WTC11 (cell line): Measurements from ENCODE around the gene MYL7.

Source experiments
- CTCF ChIP-seq: fragments of 200-600 bp; IDR thresholded peaks from 2 replicates; pipeline ENCODE4 v1.8.0; 2022; ENCODE audit warnings: antibody characterized with exemption
- GABPB1 ChIP-seq: sonication (generic); formaldehyde crosslinking; IDR thresholded peaks from 2 replicates; pipeline ENCODE4 v1.8.1; 2023; ENCODE audit warnings: mild to moderate bottlenecking, missing genetic modification reagents
- JUN ChIP-seq: sonication (generic); formaldehyde crosslinking; IDR thresholded peaks from 2 replicates; pipeline ENCODE4 v1.8.0; 2023; ENCODE audit warnings: mild to moderate bottlenecking, missing genetic modification reagents
- NFE2L1 ChIP-seq: sonication (generic); formaldehyde crosslinking; IDR thresholded peaks from 2 replicates; pipeline ENCODE4 v1.8.1; 2023; ENCODE audit warnings: missing genetic modification reagents
- ZBTB21 ChIP-seq: sonication (generic); formaldehyde crosslinking; IDR thresholded peaks from 2 replicates; pipeline ENCODE4 v1.8.1; 2023; ENCODE audit warnings: mild to moderate bottlenecking, missing genetic modification reagents, borderline replicate concordance
- TF ChIP-seq, protein P1 (sequence below): sonication (generic); formaldehyde crosslinking; IDR thresholded peaks from 2 replicates; pipeline ENCODE4 v1.8.1; 2023; ENCODE audit warnings: mild to moderate bottlenecking, missing genetic modification reagents

GRCh38 chr7:44128721-44129582 is 12.2 kb downstream of the MYL7 start:
- TF ChIP-seq GABPB1 (CRISPR knock-in tag) (no peak), CTCF (no peak), JUN (no peak), ZBTB21 (CRISPR knock-in tag) (no peak), NFE2L1 (CRISPR knock-in tag) (no peak)
- TF ChIP-seq, protein P1, sequence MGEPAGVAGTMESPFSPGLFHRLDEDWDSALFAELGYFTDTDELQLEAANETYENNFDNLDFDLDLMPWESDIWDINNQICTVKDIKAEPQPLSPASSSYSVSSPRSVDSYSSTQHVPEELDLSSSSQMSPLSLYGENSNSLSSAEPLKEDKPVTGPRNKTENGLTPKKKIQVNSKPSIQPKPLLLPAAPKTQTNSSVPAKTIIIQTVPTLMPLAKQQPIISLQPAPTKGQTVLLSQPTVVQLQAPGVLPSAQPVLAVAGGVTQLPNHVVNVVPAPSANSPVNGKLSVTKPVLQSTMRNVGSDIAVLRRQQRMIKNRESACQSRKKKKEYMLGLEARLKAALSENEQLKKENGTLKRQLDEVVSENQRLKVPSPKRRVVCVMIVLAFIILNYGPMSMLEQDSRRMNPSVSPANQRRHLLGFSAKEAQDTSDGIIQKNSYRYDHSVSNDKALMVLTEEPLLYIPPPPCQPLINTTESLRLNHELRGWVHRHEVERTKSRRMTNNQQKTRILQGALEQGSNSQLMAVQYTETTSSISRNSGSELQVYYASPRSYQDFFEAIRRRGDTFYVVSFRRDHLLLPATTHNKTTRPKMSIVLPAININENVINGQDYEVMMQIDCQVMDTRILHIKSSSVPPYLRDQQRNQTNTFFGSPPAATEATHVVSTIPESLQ: no peak
